Stimulated activated CD8-positive, alpha-beta memory T cell treated with anti-CD3 and anti-CD28 coated beads, Interleukin-15, amount 100 ng/mL, for 48 hours (primary cell): Measurements from ENCODE around the gene PPP1CB.

Experiments used
- DNase-seq, 2 donors: peaks; one replicate each; pipeline ENCODE4 v3.0.0-alpha.2; 2020; ENCODE audit warnings: low read depth in 2 of 2

The PPP1CB gene

GRCh38 chr2:28745225-28745624 is 6.4 kb upstream of the PPP1CB start:
- no peak for DNase-seq

DNA sequence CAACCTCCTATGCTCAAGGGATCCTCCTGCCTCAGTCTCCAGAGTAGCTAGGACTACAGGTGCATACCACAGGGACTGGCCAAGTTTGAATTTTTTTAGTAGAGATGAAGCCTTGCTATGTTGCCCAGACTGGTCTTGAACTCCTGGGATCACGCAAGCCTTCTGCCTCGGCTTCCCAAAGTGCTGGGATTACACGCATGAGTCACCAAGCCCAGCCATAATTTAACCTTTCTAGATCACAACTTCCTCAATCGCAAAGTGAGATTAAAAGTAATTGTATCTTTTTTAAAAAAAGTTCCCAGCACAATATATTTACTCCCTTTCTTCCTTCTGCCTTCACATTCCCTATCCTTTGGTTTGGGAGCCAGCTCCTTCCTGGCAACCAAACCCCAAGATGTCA is 5.8 kb upstream of the PPP1CB start:
- no peak for DNase-seq

DNA sequence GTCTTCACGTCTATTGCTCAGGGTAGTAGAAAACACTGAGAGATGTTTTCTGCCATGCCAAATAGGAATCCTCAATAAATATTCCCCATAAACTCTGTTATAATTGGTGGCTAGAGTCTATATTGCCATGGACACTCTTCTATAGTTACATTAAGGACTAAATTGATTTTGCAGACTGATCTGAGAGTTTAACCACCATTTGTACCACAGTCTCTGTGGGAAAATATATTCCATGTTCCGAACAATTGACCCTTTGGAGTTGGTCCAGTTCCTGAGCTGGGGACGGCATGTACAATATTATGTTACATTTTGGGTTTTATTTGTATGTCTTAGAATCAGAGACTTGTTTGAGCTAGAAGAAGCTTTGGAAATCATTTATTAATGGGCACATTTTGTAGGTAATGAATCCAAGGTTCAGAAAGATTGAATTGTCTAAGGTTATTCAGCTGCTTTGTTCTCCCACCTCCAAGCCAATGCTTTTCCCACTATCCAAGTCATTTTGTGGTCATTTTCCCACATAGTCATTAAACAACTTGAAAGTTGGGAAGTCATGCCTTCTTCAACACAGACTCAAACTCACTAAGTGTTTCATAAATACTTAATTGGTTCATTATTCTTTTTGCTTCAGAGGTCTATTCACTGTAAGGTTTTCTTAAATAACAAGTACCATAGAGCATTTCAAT is 5.1 kb upstream of the PPP1CB start:
- no peak for DNase-seq

DNA sequence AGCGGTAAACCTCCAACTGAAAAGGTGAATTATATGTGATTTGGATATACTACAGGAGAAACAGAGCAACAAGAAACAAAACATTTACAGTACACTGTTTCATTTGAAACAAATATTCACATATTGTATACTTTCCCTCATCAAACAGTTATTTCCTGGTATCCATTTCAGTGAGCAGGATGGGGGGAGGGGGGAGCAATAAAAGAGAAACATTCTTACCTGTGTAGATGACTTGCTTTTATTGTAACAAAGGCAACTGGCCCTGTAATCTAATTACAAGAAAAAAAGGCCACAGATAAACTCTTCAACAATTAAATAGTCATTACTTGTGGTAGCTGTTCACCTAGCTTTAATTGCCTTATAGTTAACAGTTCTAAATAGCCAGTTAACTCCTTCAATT is 3.9 kb upstream of the PPP1CB start:
- no peak for DNase-seq

- no peak for DNase-seq
Measured at GRCh38 chr2:28748176-28748575, 3.5 kb upstream of the PPP1CB start.

DNA sequence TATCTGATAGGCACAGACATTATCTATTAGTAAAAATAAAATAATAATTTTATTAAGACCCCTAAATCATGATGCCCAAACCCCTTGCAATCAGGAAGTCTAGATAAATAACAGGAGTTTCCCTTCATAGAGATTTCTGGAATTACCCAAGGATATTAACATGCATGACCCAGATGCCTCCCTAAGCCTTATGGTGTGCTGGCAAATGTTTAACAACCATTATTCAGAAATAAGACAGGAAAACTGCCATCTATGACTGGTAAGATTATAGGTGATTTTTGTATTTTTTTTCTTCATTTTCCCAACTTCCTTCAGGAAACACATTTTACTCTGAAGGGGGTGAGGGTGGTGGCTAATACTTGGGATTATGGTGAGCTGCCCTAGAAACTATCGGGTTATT is 2.7 kb upstream of the PPP1CB start:
- DNase-seq = no peak

DNA sequence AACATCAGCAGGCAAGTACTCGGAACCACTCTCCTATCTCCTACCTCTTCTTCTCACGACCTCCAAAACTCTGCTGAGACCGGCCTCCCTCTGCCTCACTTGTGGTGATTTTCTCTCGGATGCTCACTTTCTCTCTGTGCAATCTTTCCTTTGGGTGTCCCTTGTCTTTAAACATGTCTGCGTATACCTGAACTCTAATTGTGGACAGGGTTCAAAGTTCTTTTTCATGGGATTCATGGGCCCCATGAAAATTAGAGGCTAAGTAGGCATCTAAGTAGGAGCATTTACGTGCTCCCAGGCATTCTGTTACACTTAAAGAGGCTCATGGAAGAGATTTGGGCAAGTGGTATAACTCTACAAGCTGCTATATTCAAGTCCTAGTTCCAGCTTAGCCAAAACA is 2.1 kb upstream of the PPP1CB start:
- DNase-seq = no peak

DNA sequence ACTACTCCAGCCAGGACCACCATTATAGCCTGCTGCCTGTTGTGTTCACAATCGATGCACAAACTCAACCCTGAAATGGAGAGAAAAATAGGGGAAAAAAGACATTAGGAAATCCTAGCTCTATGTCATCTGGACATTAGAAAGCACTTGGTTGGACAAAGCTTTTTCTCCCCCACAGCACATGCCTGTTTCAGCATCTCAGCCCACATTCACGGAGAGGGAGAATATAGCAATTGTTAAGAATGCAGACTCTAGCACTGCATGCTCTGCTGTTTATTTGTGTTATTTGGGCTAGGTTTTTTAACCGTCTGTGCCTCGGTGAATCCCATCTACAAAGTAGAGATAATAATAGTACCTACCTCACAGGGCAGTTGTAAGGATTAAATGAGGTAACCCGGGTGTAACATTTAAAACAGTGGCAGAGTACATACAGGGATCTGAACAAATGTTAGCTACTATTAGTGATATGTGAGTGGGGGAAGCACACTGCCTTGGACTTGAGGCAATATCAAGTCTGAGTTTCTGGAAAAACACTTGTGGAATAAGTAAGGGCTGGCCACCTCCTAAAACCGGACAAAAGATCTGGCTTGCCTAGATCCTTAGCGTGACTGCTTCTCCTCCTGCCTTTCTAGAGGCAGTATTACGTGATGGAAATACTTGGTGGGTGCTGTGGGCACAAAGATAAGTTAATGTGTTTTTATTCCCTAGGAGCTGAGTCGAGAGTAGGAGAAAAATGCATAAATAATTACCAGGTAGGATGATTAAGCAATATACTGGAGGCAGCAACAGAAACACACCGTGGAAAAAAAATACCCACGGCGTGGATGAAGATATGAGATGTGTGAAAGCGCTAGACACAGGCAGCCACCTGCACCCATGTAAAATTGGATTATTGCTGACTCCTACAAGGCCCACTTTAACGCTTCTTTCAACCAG is 1.0 kb upstream of the PPP1CB start:
- no peak for DNase-seq

GRCh38 chr2:28751956-28752630 is 463 bp downstream of the PPP1CB start:
- no peak for DNase-seq

DNA sequence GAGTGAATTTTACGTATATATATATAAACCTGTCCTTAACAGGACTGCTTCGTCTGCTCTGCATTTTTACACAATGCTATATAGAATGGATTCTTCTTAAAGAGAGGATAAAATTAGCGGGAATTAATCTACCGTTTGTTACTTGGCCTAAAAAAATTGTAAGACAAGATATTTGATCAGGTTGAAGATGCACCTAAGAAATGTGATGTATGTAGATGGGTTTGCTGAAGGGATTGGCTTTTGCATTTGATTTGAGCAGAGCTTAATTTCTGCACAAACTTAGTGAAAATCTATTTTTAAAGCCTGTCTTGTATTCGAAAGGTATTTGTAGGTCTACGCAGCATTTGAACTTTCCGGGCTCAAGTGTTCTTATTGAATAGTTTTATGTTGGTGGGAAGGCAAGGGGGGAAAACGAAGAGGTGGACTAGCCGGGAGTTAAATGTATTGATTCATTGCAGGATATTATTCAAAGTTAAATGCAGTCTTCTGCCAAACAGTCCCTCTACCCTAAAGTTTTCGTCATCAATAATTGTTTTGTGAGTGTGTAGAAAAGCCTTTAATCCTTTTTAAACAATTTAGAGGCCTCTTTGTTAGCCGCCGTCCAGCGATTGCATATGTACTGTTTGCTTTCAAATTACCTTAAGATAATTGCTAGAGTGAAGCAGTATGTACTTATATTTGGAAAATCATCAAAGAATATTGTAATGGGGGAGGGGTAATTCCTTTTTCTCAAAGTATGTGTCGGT is 1.2 kb downstream of the PPP1CB start:
- DNase-seq = no peak

DNA sequence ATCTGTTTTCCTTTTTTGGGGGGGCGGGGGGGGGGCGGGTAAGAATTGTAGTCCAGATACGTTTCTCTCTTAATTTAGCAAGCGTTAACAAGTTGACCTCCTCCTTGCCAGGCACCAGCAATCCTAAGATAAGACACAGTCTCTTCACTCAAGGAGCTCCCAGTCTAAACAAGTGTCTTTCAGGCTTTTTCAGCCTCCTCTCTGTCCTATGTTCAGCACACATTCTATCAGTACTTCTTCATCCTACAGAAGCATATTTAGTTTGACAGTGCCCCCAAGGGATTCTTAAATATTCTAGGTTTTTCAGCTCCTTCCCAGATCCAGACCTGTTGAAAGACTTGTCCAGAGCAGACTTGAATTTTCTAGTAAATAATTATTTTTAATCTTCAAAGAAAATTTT is 2.7 kb downstream of the PPP1CB start:
- no peak for DNase-seq

DNA sequence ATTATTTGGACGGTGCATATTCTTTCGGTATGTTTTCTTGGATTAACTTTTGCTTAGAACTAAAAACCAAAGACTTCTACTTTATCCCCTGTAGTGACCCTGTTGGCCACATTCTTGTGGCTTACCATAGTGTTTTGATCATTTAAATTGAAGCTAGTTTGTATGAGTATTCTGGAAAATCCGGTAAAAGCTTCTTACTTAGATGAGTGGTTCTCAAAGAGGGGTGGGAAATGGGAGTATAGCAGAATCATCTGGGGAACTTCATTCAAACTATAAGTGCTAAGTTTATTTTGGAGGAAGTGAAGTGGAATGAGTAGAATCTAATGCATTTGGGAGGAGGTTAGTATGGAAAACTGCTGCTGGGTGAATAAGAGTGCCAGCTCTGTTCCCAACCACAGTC is 3.8 kb downstream of the PPP1CB start:
- no peak for DNase-seq

- no peak for DNase-seq
Measured at GRCh38 chr2:28758459-28758858, 6.8 kb downstream of the PPP1CB start.

GRCh38 chr2:28761420-28761819 is 9.8 kb downstream of the PPP1CB start:
- DNase-seq = no peak

- DNase-seq = no peak
Measured at GRCh38 chr2:28764909-28765711, 13.5 kb downstream of the PPP1CB start.

GRCh38 chr2:28766070-28766469 is 14.4 kb downstream of the PPP1CB start:
- DNase-seq = no peak

GRCh38 chr2:28767337-28767736 is 15.7 kb downstream of the PPP1CB start:
- no peak for DNase-seq

GRCh38 chr2:28768422-28768821 is 16.8 kb downstream of the PPP1CB start:
- DNase-seq = no peak

DNA sequence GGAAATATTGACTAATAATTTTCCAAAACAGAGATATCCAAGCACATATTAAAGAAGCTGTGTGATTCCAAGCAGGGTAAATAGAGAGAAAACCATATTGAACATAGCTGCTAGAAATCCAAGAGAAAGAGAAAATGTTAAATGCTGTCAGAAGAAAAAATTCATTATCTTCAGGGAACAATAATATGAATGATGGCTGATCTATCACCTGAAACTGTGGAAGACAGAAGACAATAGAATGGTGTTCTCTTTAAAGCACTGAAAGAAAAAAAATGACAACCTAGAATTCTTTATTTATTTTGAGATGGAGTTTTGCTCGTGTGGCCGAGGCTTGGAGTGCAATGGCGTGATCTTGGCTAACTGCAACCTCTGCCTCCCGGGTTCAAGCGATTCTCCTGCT is 17.3 kb downstream of the PPP1CB start:
- no peak for DNase-seq

DNA sequence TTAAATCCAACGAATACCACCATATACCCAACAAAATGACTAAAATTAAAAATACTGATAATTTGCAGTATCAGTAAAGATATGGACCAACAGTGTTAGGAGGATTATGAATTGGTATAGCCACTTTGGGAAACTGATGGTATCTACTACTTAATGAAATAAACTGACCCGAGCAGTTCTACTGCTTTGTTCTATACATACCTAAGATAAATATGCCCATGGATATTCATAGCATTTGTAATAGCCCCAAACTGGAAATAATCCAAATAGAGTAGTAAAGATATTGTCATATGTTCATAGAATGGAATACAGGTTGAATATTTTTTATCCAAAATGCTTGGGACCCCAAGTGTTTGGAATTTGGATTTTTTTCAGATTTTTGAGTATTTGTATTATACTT is 20.7 kb downstream of the PPP1CB start:
- DNase-seq = no peak

DNA sequence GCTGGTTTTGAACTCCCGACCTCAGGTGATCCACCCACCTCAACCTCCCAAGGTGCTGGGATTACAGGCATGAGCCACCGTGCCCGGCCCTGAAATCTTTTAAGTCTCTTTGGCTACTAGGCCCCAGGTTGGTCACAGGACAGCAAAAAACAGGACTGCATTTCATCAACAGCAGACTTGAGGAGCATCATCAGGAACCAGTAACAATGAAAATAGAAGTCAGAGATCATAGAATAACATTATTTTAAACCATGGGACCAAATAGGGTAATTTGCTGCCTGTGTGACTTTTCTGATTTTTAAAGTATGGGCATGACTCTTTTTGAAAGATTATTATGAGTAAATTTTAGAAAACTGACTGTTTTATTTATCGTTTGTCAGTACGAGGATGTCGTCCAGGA is 24.8 kb downstream of the PPP1CB start:
- DNase-seq = no peak
